ENCODE data around the gene SEC11A. TPM values are rescaled to one million over a fixed set of nuclear protein-coding genes. Genes with fewer than 3 reads are reported as not detected.

SEC11A gene
- total and polyA plus RNA-seq, 11 donors, result 55.7 to 152 (median 73.3) TPM

- intact Hi-C loops (cut with DNase I), result loop anchor here in 8 of 10 donors (2.0 to 10.0 kb wide), 11 partner anchors 19 to 281 kb away; partner anchors contain the start of genes SEC11A (in 3 of the 8), ZSCAN2 (in 2 of the 8), ALPK3 (in 1 of the 8) and ZNF592 (in 1 of the 8)
- peaks cover 0 to 78% (median 47%) of the 10 kb centered on the region in 12 donors for H3K4me1 ChIP-seq
- ATAC-seq, result peak in 2 of 4 donors; percentile 0 to 4
Observed at GRCh38 chr15:84653584-84653909, 62.4 kb downstream of the SEC11A start.

GRCh38 chr15:84649706-84650105 lies 66.2 kb downstream of the SEC11A start:
- peak overlapping the region in 4 of 12 donors; percentile 5 to 53 (median 34) for H3K27ac ChIP-seq
- TF ChIP-seq POLR2A (IDR thresholded peaks at IDR 0.05) (no peak), CTCF (IDR thresholded peaks at IDR 0.05) (no peak)

More at GRCh38 chr15:84653584-84653909, 62.4 kb downstream of the SEC11A start:
- H3K36me3 ChIP-seq, result peaks cover 0 to 43% (median 41%) of the 10 kb centered on the region in 9 donors
- 21 to 30% (median 26%) methylated on average over 7 of the region's 7 CpGs for WGBS, 4 donors
- H3K4me3 ChIP-seq, result peak overlapping the region; percentile 48 to 89 (median 80)
- no peaks in the 10 kb centered on the region for H3K27me3 ChIP-seq
- peak overlapping the region; percentile 11 to 94 (median 88) for H3K27ac ChIP-seq
- TF ChIP-seq POLR2A (IDR thresholded peaks at IDR 0.05) (no peak), CTCF (IDR thresholded peaks at IDR 0.05) (no peak)
- H3K9me3 ChIP-seq, result no peaks in the 10 kb centered on the region
- DNase-seq, result no peak

GRCh38 chr15:84648539-84648938 lies 67.4 kb downstream of the SEC11A start:
- TF ChIP-seq CTCF (IDR thresholded peaks at IDR 0.05), result no peak
- H3K4me3 ChIP-seq, result no peak overlapping the region
- peak overlapping the region in 7 of 12 donors; percentile 5 to 53 (median 20) for H3K27ac ChIP-seq
- DNase-seq (peak in 4 of 5 donors; percentile 33 to 80 (median 71)), ATAC-seq (peak in 3 of 4 donors; percentile 48 to 56 (median 54))
- H3K9me3 ChIP-seq, result no peaks in the 10 kb centered on the region
- no peaks in the 10 kb centered on the region for H3K27me3 ChIP-seq
- H3K4me1 ChIP-seq, result peaks cover 0 to 47% (median 33%) of the 10 kb centered on the region in 12 donors
- H3K36me3 ChIP-seq, result peaks cover 0 to 93% (median 91%) of the 10 kb centered on the region in 9 donors
- WGBS, 4 donors, result 58 to 69% (median 62%) methylated on average over 3 of the region's 3 CpGs
- intact Hi-C loops (cut with DNase I), result loop anchor here in 1 of 10 donors (5.0 kb wide), 1 partner anchor 46 kb away; the partner anchor contains the start of gene ZSCAN2

More at GRCh38 chr15:84649706-84650105, 66.2 kb downstream of the SEC11A start:
- peaks cover 0 to 81% (median 80%) of the 10 kb centered on the region in 9 donors for H3K36me3 ChIP-seq
- DNase-seq (no peak), ATAC-seq (no peak)
- H3K27me3 ChIP-seq, result no peaks in the 10 kb centered on the region
- 89 to 95% (median 92%) methylated on average over 2 of the region's 2 CpGs for WGBS, 4 donors
- H3K4me1 ChIP-seq, result peaks cover 0 to 54% (median 37%) of the 10 kb centered on the region in 12 donors
- no peaks in the 10 kb centered on the region for H3K9me3 ChIP-seq
- no peak overlapping the region for H3K4me3 ChIP-seq
- intact Hi-C loops (cut with DNase I), result loop anchor here in 8 of 10 donors (5.0 to 10.0 kb wide), 10 partner anchors 47 to 285 kb away; partner anchors contain the start of genes SEC11A (in 3 of the 8), ZSCAN2 (in 3 of the 8), ALPK3 (in 1 of the 8) and ZNF592 (in 1 of the 8)

- peak overlapping the region in 1 of 12 donors; percentile 42 for H3K27ac ChIP-seq
Observed at GRCh38 chr15:84647726-84648125, 68.2 kb downstream of the SEC11A start.

More at GRCh38 chr15:84647726-84648125, 68.2 kb downstream of the SEC11A start:
- intact Hi-C loops (cut with DNase I), result loop anchor here in 1 of 10 donors (5.0 kb wide), 1 partner anchor 45 kb away; the partner anchor contains the start of gene ZSCAN2
- TF ChIP-seq CTCF (IDR thresholded peaks at IDR 0.05), result no peak
- no peak for TF ChIP-seq POLR2A (IDR thresholded peaks at IDR 0.05)
- no peak for ATAC-seq
- peaks cover 0 to 39% (median 25%) of the 10 kb centered on the region in 12 donors for H3K4me1 ChIP-seq
- no peaks in the 10 kb centered on the region for H3K27me3 ChIP-seq
- H3K36me3 ChIP-seq, result peaks cover 0 to 100% (median 99%) of the 10 kb centered on the region in 9 donors
- no peak for DNase-seq
- H3K4me3 ChIP-seq, result no peak overlapping the region
- H3K9me3 ChIP-seq, result no peaks in the 10 kb centered on the region
